ENCODE results near the gene NRTN.
"Not testable (repeated sequence)": the region's sequence is repeated elsewhere in the genome, so short reads cannot be mapped to it uniquely, and the experiment has no call there.

- not testable (repeated sequence) for TF ChIP-seq CTCF (IDR thresholded peaks at IDR 0.05; ENCODE audit: low read depth, low read length, poor library complexity, severe bottlenecking); EZH2phosphoT487 (IDR thresholded peaks at IDR 0.05; ENCODE audit: borderline replicate concordance, low read length)
Measured at GRCh38 chr19:5854121-5854520, 49.3 kb downstream of the NRTN start.

Data from DOHH2 (cell line).